ENCODE measurements around the gene NFIA. TPM values are rescaled to one million over a fixed set of nuclear protein-coding genes. Genes with fewer than 3 reads are reported as not detected.
"Not testable (repeated sequence)": the region's sequence is repeated elsewhere in the genome, so short reads cannot be mapped to it uniquely, and the experiment has no call there.

NFIA gene
- total RNA-seq, 1 donor from 2014 or later = 49.4 TPM

DNA sequence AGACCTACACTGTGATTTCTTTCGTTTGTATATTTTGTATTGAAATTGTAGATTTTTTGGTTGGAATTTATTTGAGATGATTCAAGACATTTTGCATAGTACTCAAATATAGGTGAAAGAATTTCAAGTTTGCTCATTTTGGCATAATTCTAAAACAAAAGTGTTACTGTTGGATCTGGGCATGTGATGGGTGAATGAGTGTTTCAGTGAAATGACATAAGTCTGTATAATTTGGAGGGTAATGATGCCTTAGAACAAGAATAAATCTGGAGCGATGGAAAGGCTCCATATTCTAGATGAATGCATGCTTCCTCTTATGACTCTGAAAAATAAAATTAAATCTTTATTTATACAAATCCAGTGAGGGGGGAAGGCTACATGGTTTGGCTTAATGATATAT lies 41.0 kb downstream of the NFIA start:
- TF ChIP-seq, protein P1, sequence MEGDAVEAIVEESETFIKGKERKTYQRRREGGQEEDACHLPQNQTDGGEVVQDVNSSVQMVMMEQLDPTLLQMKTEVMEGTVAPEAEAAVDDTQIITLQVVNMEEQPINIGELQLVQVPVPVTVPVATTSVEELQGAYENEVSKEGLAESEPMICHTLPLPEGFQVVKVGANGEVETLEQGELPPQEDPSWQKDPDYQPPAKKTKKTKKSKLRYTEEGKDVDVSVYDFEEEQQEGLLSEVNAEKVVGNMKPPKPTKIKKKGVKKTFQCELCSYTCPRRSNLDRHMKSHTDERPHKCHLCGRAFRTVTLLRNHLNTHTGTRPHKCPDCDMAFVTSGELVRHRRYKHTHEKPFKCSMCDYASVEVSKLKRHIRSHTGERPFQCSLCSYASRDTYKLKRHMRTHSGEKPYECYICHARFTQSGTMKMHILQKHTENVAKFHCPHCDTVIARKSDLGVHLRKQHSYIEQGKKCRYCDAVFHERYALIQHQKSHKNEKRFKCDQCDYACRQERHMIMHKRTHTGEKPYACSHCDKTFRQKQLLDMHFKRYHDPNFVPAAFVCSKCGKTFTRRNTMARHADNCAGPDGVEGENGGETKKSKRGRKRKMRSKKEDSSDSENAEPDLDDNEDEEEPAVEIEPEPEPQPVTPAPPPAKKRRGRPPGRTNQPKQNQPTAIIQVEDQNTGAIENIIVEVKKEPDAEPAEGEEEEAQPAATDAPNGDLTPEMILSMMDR (conservative IDR thresholded peaks at IDR 0.05) = no peak
- Mint-ChIP-seq H3K4me1 (ENCODE audit: unreplicated experiment) (peaks cover 36% of the 10 kb centered on the region), H3K36me3 (no peaks in the 10 kb centered on the region), H3K27me3 (no peaks in the 10 kb centered on the region), H3K9me3 (no peaks in the 10 kb centered on the region), H3K27ac (no peak overlapping the region), H3K4me3 (no peak overlapping the region)
- DNase-seq (ENCODE audit: extremely low spot score, unreplicated experiment) = no peak

GRCh38 chr1:61124078-61124477 lies 41.7 kb downstream of the NFIA start:
- no peak overlapping the region for H3K4me3 Mint-ChIP-seq
- H3K36me3 Mint-ChIP-seq = no peaks in the 10 kb centered on the region
- no peaks in the 10 kb centered on the region for H3K27me3 Mint-ChIP-seq
- peaks cover 36% of the 10 kb centered on the region for H3K4me1 Mint-ChIP-seq (ENCODE audit: unreplicated experiment)
- DNase-seq (ENCODE audit: extremely low spot score, unreplicated experiment) = no peak
- TF ChIP-seq, protein P1 (conservative IDR thresholded peaks at IDR 0.05) = no peak
- H3K9me3 Mint-ChIP-seq = no peaks in the 10 kb centered on the region
- no peak overlapping the region for H3K27ac Mint-ChIP-seq

DNA sequence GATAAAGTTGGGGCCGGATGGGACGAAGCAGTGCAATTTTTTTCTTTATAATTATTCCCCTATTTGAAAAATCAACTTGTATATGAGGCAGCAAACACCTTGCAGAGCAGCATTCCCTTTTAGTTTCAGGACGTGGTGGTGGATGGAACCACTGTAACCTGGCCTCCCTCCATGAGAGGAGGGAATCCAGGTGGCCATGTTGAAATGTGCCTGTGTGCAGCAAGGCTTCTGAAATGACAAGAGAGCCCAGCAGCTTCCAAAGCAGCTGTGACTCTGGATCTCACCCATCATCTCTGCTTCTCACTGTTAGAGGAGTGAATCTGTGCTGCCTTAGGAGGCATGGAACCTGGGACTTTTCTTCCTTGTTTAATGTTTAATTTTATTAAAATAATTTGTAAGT lies 42.3 kb downstream of the NFIA start:
- TF ChIP-seq, protein P1 (conservative IDR thresholded peaks at IDR 0.05) = no peak
- Mint-ChIP-seq H3K27ac (no peak overlapping the region), H3K9me3 (no peaks in the 10 kb centered on the region), H3K4me1 (ENCODE audit: unreplicated experiment) (peaks cover 35% of the 10 kb centered on the region), H3K27me3 (no peaks in the 10 kb centered on the region), H3K4me3 (no peak overlapping the region), H3K36me3 (no peaks in the 10 kb centered on the region)
- no peak for DNase-seq (ENCODE audit: extremely low spot score, unreplicated experiment)

DNA sequence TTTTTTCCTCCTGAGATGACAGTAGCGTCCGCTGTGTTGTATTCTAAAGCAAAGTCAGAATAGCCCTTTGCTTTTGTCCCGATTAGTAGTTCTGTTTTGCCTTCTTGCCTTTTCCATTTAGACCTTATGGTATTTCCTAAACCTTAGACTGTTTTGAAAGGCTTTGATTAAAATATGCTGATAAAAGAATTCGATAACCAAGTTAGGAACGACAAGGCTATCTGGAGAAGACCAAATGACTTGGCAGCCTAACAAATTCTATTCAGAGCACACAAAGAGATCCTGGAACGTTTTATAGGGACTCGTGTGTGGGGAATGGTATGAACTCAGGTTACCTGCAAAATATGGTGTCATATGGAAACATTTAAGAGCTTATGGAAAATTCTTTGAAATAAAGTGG lies 42.9 kb downstream of the NFIA start:
- Mint-ChIP-seq H3K27ac (no peak overlapping the region), H3K9me3 (no peaks in the 10 kb centered on the region), H3K36me3 (no peaks in the 10 kb centered on the region), H3K27me3 (no peaks in the 10 kb centered on the region), H3K4me3 (no peak overlapping the region), H3K4me1 (ENCODE audit: unreplicated experiment) (peaks cover 30% of the 10 kb centered on the region)
- DNase-seq (ENCODE audit: extremely low spot score, unreplicated experiment) = no peak
- TF ChIP-seq, protein P1 (conservative IDR thresholded peaks at IDR 0.05) = no peak

GRCh38 chr1:61125895-61126294 lies 43.5 kb downstream of the NFIA start:
- no peaks in the 10 kb centered on the region for H3K36me3 Mint-ChIP-seq
- no peak for DNase-seq (ENCODE audit: extremely low spot score, unreplicated experiment)
- H3K27me3 Mint-ChIP-seq = no peaks in the 10 kb centered on the region
- no peaks in the 10 kb centered on the region for H3K9me3 Mint-ChIP-seq
- H3K27ac Mint-ChIP-seq = no peak overlapping the region
- TF ChIP-seq, protein P1 (conservative IDR thresholded peaks at IDR 0.05) = no peak
- H3K4me1 Mint-ChIP-seq (ENCODE audit: unreplicated experiment) = peaks cover 23% of the 10 kb centered on the region
- no peak overlapping the region for H3K4me3 Mint-ChIP-seq

DNA sequence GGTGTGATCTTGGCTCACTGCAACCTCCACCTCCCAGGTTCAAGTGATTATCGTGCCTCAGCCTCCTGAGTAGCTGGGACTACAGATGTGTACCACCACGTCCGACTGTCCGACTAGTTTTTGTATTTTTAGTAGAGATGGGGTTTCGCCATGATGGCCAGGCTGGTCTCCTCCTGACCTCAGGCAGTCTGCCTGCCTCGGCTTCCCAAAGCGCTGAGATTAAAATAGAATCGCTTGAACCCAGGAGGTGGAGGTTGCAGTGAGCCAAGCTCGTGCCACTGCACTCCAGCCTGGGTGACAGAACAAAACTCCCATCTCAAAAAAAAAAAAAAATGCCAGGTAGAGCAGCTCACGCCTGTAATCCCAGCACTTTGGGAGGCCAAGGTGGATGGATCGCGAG lies 44.5 kb downstream of the NFIA start:
- H3K9me3 Mint-ChIP-seq; H3K4me3 Mint-ChIP-seq; H3K27me3 Mint-ChIP-seq; H3K27ac Mint-ChIP-seq; DNase-seq (ENCODE audit: extremely low spot score, unreplicated experiment); H3K36me3 Mint-ChIP-seq: not testable (repeated sequence)
- H3K4me1 Mint-ChIP-seq (ENCODE audit: unreplicated experiment) = peaks cover 28% of the 10 kb centered on the region

Measured in type B pancreatic cell (in vitro differentiated cells).